Astrocyte (in vitro differentiated cells and primary cell): ENCODE measurements around the gene ACP4. TPM values are rescaled to one million over a fixed set of nuclear protein-coding genes. Genes with fewer than 3 reads are reported as not detected.

ENCODE experiments used
- DNase-seq: peaks from one replicate; pipeline ENCODE4 v3.0.0-alpha.2; 2010; ENCODE audit warnings: low read depth
- FAIRE-seq: peaks from 2 replicates; lab custom pipeline; 2011; peaks lifted over from hg19 to GRCh38; lab: Jason Lieb, UNC
- H2AFZ ChIP-seq: 2 replicates; pipeline ENCODE4 v1.6.0; 2012; ENCODE audit warnings: low read depth, low read length, inconsistent platforms
- H3K27ac ChIP-seq: 2 replicates; pipeline ENCODE4 v1.5.1; 2011; ENCODE audit warnings: low read depth, low read length, inconsistent platforms
- H3K27me3 ChIP-seq: 2 replicates; pipeline ENCODE4 v1.6.0; 2011; ENCODE audit warnings: low read length, inconsistent platforms; ENCODE audit not compliant: insufficient read depth
- H3K36me3 ChIP-seq: 2 replicates; pipeline ENCODE4 v1.5.1; 2011; ENCODE audit warnings: low read length, inconsistent platforms; ENCODE audit not compliant: insufficient read depth
- H3K4me1 ChIP-seq: 2 replicates; pipeline ENCODE4 v1.5.1; 2011; ENCODE audit warnings: low read length, inconsistent platforms; ENCODE audit not compliant: insufficient read depth
- H3K4me2 ChIP-seq: 2 replicates; pipeline ENCODE4 v1.6.0; 2012; ENCODE audit warnings: low read length, inconsistent platforms
- H3K4me3 ChIP-seq: 2 replicates; pipeline ENCODE4 v1.5.1; 2011; ENCODE audit warnings: low read depth, mild to moderate bottlenecking, low read length, inconsistent platforms; ENCODE audit not compliant: insufficient read depth
- H3K79me2 ChIP-seq: 2 replicates; pipeline ENCODE4 v1.6.0; 2012; ENCODE audit warnings: mild to moderate bottlenecking, low read length, inconsistent platforms; ENCODE audit not compliant: insufficient read depth
- H3K9ac ChIP-seq: 2 replicates; pipeline ENCODE4 v1.6.0; 2012; ENCODE audit warnings: mild to moderate bottlenecking, low read length, inconsistent platforms
- H3K9me3 ChIP-seq: 2 replicates; pipeline ENCODE4 v1.5.1; 2012; ENCODE audit warnings: low read depth, mild to moderate bottlenecking, low read length, inconsistent platforms; ENCODE audit not compliant: insufficient read depth
- H4K20me1 ChIP-seq: 2 replicates; pipeline ENCODE4 v1.6.0; 2012; ENCODE audit warnings: low read length, inconsistent platforms; ENCODE audit not compliant: insufficient read depth
- H3K27ac Mint-ChIP-seq: one replicate; pipeline ENCODE4 v1.8.0; 2021; ENCODE audit warnings: mild to moderate bottlenecking, mixed read lengths; ENCODE audit not compliant: unreplicated experiment
- H3K27me3 Mint-ChIP-seq: one replicate; pipeline ENCODE4 v1.8.0; 2021; ENCODE audit warnings: low read depth, mixed read lengths; ENCODE audit not compliant: unreplicated experiment
- H3K36me3 Mint-ChIP-seq: one replicate; pipeline ENCODE4 v1.8.0; 2021; ENCODE audit warnings: low read depth, mixed read lengths; ENCODE audit not compliant: unreplicated experiment
- H3K4me1 Mint-ChIP-seq: one replicate; pipeline ENCODE4 v1.8.0; 2021; ENCODE audit warnings: low read depth, mixed read lengths; ENCODE audit not compliant: unreplicated experiment
- H3K4me3 Mint-ChIP-seq: one replicate; pipeline ENCODE4 v1.8.0; 2021; ENCODE audit warnings: mild to moderate bottlenecking, moderate library complexity, mixed read lengths; ENCODE audit not compliant: unreplicated experiment
- H3K9me3 Mint-ChIP-seq: one replicate; pipeline ENCODE4 v1.8.0; 2021; ENCODE audit warnings: mild to moderate bottlenecking, mixed read lengths; ENCODE audit not compliant: unreplicated experiment
- CTCF ChIP-seq: IDR thresholded peaks from 2 replicates; pipeline ENCODE4 v1.5.1; 2011; ENCODE audit warnings: low read depth, mild to moderate bottlenecking, inconsistent platforms, low read length, moderate library complexity; ENCODE audit not compliant: insufficient read depth
- EZH2 ChIP-seq: IDR thresholded peaks from 2 replicates; pipeline ENCODE4 v1.6.1; 2012; ENCODE audit warnings: mild to moderate bottlenecking, low read length, inconsistent platforms; ENCODE audit not compliant: insufficient read depth
- total RNA-seq: library from RNA; stranded (reverse); gene quantifications from 2 replicates; pipeline ENCODE4 v1.2.1, GENCODE V29; 2021

ACP4 gene
- total RNA-seq, 1 donor from 2014 or later = not detected

DNA sequence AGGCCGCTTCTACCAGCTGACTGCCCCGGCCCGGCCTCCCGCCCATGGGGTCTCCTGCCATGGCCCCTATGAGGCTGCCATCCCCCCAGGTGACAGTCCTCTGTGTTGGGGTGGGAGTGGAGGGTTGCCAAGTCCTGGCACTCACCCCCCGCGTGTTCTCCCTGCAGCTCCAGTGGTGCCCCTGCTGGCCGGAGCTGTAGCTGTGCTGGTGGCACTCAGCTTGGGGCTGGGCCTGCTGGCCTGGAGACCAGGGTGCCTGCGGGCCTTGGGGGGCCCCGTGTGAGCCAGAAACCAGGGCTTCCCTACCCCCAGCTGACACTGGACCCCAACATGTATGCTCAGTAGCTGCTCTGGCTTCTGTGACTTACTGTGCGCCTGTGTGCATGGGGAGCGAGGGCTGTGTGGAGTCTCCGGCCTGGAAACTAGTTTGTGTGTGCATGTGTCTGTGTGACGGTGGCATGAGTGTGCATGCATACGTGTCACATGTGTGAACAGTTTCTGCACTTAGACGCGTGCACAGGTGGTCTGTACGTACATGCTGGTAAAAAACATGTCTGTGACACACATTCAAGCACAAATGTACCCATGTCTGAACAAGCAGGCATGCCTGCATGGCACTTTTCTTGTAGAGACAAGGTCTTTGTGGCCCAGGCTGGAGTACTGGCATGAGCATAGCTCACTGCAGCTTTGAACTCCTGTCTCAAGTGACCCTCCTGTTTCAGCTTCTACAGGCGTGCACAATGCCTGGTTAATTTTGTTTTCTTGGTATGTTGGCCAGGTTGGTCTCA lies 4.9 kb downstream of the ACP4 start:
- peaks cover 12% of the 10 kb centered on the region for H3K36me3 ChIP-seq
- H4K20me1 ChIP-seq = peaks cover 52% of the 10 kb centered on the region
- TF ChIP-seq EZH2 = no peak
- no peak for TF ChIP-seq CTCF
- H3K27ac ChIP-seq = no peak overlapping the region
- Mint-ChIP-seq H3K4me3 (no peak overlapping the region), H3K36me3 (peaks cover 8% of the 10 kb centered on the region), H3K4me1 (no peaks in the 10 kb centered on the region), H3K27me3 (no peaks in the 10 kb centered on the region), H3K9me3 (peaks cover 4% of the 10 kb centered on the region), H3K27ac (no peak overlapping the region)
- FAIRE-seq = no peak
- no peak overlapping the region for H3K9ac ChIP-seq
- no peak overlapping the region for H3K4me3 ChIP-seq
- H3K9me3 ChIP-seq = no peaks in the 10 kb centered on the region
- H3K27me3 ChIP-seq = no peaks in the 10 kb centered on the region
- no peak for DNase-seq
- H3K4me1 ChIP-seq = no peaks in the 10 kb centered on the region
- H3K79me2 ChIP-seq = peaks cover 21% of the 10 kb centered on the region
- no peak overlapping the region for H2AFZ ChIP-seq
- H3K4me2 ChIP-seq = no peak overlapping the region

GRCh38 chr19:50795664-50796073 lies 5.5 kb downstream of the ACP4 start:
- Histone ChIP-seq H3K27me3 (no peaks in the 10 kb centered on the region), H3K27ac (no peak overlapping the region), H3K4me1 (no peaks in the 10 kb centered on the region), H3K36me3 (peaks cover 12% of the 10 kb centered on the region), H3K4me2 (no peak overlapping the region), H3K4me3 (no peak overlapping the region), H2AFZ (no peak overlapping the region), H3K79me2 (peaks cover 26% of the 10 kb centered on the region), H4K20me1 (peaks cover 55% of the 10 kb centered on the region), H3K9ac (no peak overlapping the region), H3K9me3 (no peaks in the 10 kb centered on the region)
- no peaks in the 10 kb centered on the region for H3K27me3 Mint-ChIP-seq
- H3K4me3 Mint-ChIP-seq = no peak overlapping the region
- DNase-seq (no peak), FAIRE-seq (no peak)
- H3K9me3 Mint-ChIP-seq = peaks cover 4% of the 10 kb centered on the region
- H3K36me3 Mint-ChIP-seq = peaks cover 8% of the 10 kb centered on the region
- TF ChIP-seq EZH2 (no peak), CTCF (no peak)
- no peaks in the 10 kb centered on the region for H3K4me1 Mint-ChIP-seq
- no peak overlapping the region for H3K27ac Mint-ChIP-seq

DNA sequence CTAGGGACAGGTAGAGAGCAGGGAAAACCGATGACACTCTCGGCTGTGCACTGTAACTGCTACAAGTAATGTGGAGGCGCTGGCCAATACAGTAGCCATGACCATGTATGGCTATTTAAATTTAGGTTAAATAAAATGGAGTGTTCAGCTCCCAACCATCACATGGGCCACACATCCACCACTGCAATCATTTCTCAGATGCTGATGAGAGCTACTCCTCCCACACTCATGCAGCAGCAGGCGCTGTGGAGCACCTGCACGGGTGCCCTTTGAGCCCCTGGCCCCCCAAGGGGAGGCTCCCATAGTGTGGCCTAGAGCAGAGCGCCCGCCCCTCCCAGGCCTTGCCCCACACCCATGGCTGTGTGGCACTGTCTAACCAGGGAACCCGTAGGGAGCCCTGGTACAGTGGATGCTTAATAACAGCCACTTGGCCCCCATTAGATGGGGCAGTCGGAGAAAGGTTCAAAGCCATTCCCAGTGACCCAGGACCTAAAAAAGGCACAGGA lies 6.0 kb downstream of the ACP4 start:
- Histone ChIP-seq H3K4me3 (no peak overlapping the region), H3K79me2 (peaks cover 31% of the 10 kb centered on the region), H3K4me2 (no peak overlapping the region), H3K27me3 (no peaks in the 10 kb centered on the region), H3K4me1 (no peaks in the 10 kb centered on the region), H3K9ac (no peak overlapping the region), H3K27ac (no peak overlapping the region), H4K20me1 (peaks cover 60% of the 10 kb centered on the region), H3K36me3 (peaks cover 13% of the 10 kb centered on the region), H3K9me3 (no peaks in the 10 kb centered on the region), H2AFZ (no peak overlapping the region)
- no peak for TF ChIP-seq CTCF
- TF ChIP-seq EZH2 = no peak
- Mint-ChIP-seq H3K27me3 (no peaks in the 10 kb centered on the region), H3K4me1 (peaks cover 3% of the 10 kb centered on the region), H3K4me3 (no peak overlapping the region), H3K27ac (no peak overlapping the region), H3K9me3 (peaks cover 2% of the 10 kb centered on the region), H3K36me3 (peaks cover 10% of the 10 kb centered on the region)
- DNase-seq (no peak), FAIRE-seq (no peak)
